Posterior vena cava (tissue), 2 donors: ENCODE measurements around the gene OR6B1. TPM values are rescaled to one million over a fixed set of nuclear protein-coding genes. Genes with fewer than 3 reads are reported as not detected.
"Not testable (repeated sequence)": the region's sequence is repeated elsewhere in the genome, so short reads cannot be mapped to it uniquely, and the experiment has no call there.

Source experiments
- DNase-seq: peaks from one replicate; pipeline ENCODE4 v3.0.0-alpha.2; 2020; ENCODE audit warnings: low spot score
- intact Hi-C, 2 donors: fragments of 100-400 bp; cut with DNase I; formaldehyde crosslinking; loops; one replicate each; pipeline versions ENCODE4 v1.14.1 to v1.14.2; 2022 to 2023
- total RNA-seq, 2 donors: library from RNA; stranded (reverse); fragmentation: NEBNext Ultra II Directional; extraction: Animal tissue kit (Norgen Biotek cat#: 25700); gene quantifications; one replicate each; pipeline ENCODE4 v1.2.1, GENCODE V29; 2021
- donor health status: DM: yes; HTN: yes; CAD: no.
- donor health status: DM: yes; HTN: yes; CAD: no.

The OR6B1 gene
- total RNA-seq, 2 donors from 2014 or later: not detected

- no peak for DNase-seq
These were observed 1.4 kb downstream of the OR6B1 start for GRCh38 chr7:144001543-144001942.

DNA sequence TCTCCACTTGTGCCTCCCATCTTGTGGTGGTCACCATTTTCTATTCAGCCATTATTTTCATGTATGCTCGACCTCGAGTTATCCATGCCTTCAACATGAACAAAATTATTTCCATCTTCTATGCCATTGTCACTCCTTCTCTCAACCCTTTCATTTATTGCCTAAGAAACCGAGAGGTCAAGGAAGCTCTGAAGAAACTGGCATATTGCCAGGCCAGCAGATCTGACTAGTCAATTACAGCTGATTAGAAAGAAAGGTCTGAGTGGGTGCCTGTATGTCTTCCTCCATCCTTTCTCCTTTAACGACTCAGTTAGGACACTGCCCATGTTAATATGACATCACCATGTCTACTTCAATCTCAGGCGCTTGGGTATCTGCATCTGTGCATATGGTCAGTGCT, 4.6 kb downstream of the OR6B1 start:
- intact Hi-C loops: no loop called here
- DNase-seq: no peak

More at GRCh38 chr7:144001543-144001942, 1.4 kb downstream of the OR6B1 start:
- intact Hi-C loops: no loop called here

GRCh38 chr7:144006029-144006691, 6.0 kb downstream of the OR6B1 start:
- intact Hi-C loops: no loop called here

GRCh38 chr7:144006692-144007042, 6.5 kb downstream of the OR6B1 start:
- intact Hi-C loops: no loop called here
- no peak for DNase-seq

More at GRCh38 chr7:144006029-144006691, 6.0 kb downstream of the OR6B1 start:
- no peak for DNase-seq

- intact Hi-C loops: no loop called here
- DNase-seq: no peak
These were observed 9.2 kb downstream of the OR6B1 start for GRCh38 chr7:144009361-144009760.

DNA sequence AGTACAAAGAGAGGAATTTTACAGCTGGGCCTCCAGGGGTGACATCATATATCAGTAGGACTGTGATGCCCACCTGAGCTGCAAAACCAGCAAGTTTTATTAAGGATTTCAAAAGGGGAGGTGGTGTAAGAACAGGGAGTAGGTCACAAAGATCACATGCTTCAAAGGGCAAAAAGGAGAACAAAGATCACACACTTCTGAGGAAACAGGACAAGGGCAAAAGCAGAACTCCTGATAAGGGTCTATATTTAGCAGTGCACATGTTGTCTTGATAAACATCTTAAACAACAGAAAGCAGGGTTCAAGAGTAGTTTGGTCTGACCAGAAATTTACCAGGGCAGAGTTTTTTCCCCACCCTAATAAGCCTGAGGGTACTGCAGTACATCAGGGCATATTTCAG, 9.9 kb downstream of the OR6B1 start:
- intact Hi-C loops, DNase-seq: not testable (repeated sequence)

GRCh38 chr7:144010821-144011220, 10.7 kb downstream of the OR6B1 start:
- intact Hi-C loops, DNase-seq: not testable (repeated sequence)

GRCh38 chr7:144011458-144012230, 11.5 kb downstream of the OR6B1 start:
- intact Hi-C loops: no loop called here
- no peak for DNase-seq

DNA sequence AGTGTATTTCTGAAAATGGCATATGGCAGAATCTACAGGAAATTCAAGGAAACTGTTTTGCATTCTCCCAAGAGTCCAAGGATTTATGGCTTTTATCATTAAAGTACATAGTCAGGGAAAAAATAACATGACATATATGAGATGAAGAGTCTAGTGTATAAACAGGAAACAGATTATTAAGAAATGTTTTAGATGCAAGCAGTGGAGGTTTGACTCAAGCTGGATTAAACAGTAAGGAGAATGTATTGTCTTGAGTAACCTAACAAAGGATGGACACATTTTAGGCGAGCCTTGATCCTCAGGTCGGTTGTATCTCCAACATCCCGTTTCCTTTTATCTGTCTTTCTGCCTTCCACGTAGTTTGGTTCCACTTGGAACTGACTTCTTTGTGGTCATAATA, 17.9 kb downstream of the OR6B1 start:
- DNase-seq: no peak
- intact Hi-C loops: no loop called here

DNA sequence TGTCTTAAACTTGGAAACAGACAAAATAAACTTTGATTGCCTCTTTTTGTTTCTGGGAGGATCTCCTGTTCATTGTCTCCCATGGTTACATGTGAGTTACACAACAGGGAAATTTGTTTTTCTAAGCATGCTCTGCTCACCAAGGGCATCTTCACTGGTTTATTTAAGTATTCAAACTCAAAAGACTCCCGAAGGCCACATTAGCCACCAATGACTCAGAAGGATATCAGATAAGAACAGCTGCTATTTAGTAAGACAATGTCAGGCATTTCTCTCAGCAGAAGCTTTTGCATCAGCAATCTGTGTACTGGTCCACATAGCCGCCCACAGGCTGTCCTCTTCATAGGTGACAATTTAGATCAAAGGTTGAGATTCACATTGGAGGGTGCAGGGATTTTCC, 19.3 kb downstream of the OR6B1 start:
- DNase-seq: no peak
- intact Hi-C loops: no loop called here

DNA sequence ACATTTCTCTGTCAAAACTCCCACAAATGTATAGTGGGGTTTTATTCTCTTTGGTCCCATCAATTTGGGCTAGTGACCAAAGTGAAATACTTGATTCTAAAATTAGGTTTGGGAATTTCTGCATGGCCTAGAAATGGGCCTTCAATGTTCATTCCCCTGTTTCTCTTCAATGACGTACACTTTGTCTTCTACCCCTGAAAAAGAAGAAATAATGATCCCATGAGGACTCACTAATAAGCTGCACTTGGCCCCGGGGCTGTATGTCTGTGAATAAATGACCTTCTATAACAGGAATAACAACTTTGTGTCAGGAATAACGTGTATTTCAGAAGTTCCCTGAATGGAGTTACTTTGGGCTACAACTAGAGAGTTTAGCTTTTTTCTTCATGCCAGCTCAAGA, 20.2 kb downstream of the OR6B1 start:
- intact Hi-C loops: no loop called here
- DNase-seq: no peak

DNA sequence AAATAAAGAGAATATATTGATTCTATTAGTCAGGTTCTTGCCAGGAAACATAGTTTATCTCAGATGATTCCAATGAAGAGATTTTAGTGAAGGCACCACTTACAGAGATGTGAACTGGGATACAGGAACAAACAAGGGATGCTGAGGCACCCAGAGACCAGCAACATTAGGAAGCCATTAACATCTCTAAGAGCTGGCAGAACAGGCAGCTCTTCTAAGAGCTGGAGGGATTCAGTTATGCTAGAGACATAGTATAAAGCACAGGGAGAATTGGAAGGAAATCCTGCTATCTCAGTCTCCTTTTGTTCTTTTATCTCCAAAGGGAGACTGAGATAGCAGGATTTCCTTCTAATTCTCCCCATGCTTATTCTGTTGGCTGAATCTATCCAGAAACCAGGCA, 22.0 kb downstream of the OR6B1 start:
- intact Hi-C loops: no loop called here

GRCh38 chr7:144023171-144023827, 23.2 kb downstream of the OR6B1 start:
- intact Hi-C loops: no loop called here
- no peak for DNase-seq

More for the DNA sequence above, 22.0 kb downstream of the OR6B1 start:
- DNase-seq: no peak

GRCh38 chr7:144024213-144024612, 24.1 kb downstream of the OR6B1 start:
- intact Hi-C loops: no loop called here
- DNase-seq: no peak

GRCh38 chr7:144026203-144026883, 26.2 kb downstream of the OR6B1 start:
- intact Hi-C loops: no loop called here
- no peak for DNase-seq

DNA sequence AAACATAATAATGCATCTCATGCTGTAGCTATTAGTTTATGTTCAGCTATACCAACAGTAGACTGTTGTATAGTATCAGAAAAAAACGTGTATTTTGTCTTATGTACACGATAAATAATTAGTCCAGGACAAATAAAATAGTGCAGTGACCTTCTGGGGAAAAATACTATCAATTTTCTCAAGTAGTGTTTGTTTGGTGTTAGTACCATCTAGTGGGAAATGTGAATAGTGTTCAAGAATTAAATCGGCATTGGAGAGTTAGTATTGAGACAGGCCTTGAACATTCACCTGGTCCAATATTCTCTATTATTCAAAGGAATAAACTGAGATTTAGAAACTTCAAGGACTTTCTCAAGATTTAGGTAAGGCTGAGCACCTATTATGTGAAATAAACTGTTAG, 26.9 kb downstream of the OR6B1 start:
- intact Hi-C loops: no loop called here
- no peak for DNase-seq

- no peak for DNase-seq
- intact Hi-C loops: no loop called here
These were observed 27.9 kb downstream of the OR6B1 start for GRCh38 chr7:144027974-144028373.

DNA sequence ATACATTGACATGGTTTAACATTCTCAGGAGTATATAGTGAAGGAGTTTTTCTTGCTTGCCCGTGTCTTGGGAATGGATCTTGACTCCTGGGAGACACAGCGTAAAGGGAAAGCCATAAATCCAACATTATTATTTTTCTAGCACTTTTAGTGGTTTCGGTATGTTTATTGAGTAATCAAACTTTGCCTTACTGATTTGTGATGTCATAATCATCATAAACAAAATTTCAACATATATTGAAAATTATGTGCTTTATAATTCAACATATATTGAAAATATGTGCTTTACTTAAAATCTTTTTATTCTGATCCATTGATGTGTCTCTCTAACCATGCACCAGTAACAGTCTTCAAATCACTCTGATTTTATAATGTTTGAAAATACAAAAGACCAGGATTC, 28.4 kb downstream of the OR6B1 start:
- no peak for DNase-seq
- intact Hi-C loops: no loop called here

DNA sequence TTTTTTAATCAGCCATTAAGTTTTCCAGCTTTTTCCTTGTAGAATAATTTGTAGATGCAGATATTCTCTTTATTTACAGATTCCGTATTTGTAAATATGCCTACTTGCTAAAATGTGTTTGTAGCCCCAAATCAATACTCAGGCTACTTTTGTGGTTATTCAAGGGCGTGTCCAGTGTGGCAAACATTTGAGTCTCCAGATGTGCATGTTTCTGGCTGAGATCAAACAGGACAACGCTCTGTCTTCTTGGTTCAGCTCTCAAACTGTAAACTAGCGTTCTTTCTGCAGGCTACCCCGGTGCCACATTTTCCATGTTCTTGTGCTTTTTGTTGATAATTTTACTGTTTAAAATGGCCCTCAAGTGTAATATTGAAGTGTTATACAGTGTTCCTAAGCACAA, 32.4 kb downstream of the OR6B1 start:
- intact Hi-C loops: no loop called here
- DNase-seq: no peak
